HG02884 (cell line): ENCODE measurements around the gene BLVRB.

ENCODE experiments used
- ATAC-seq: cut with Tn5 transposase; IDR thresholded peaks from one replicate; pipeline ENCODE4 v1.9.1; 2021; ENCODE audit warnings: mild to moderate bottlenecking, moderate library complexity; ENCODE audit not compliant: unreplicated experiment

BLVRB gene

GRCh38 chr19:40424637-40425449, 40.7 kb downstream of the BLVRB start:
- ATAC-seq: no peak

DNA sequence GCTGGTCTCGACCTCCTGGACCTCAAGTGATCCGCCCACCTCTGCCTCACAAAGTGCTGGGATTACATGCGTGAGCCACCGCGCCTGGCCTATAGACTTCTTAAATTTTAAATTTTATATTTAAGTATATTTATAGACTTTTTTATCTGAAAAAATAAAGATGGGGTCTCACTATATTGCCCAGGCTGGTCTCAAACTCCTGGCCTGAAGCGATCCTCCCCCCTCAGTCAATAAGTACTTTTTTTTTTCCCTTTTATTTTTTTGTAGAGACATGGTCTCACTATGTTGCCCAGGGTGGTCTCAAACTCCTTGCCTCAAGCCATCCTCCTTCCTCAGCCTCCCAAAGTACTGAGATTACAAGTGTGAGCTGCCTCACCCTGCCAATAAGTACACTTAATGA, 41.6 kb downstream of the BLVRB start:
- no peak for ATAC-seq

DNA sequence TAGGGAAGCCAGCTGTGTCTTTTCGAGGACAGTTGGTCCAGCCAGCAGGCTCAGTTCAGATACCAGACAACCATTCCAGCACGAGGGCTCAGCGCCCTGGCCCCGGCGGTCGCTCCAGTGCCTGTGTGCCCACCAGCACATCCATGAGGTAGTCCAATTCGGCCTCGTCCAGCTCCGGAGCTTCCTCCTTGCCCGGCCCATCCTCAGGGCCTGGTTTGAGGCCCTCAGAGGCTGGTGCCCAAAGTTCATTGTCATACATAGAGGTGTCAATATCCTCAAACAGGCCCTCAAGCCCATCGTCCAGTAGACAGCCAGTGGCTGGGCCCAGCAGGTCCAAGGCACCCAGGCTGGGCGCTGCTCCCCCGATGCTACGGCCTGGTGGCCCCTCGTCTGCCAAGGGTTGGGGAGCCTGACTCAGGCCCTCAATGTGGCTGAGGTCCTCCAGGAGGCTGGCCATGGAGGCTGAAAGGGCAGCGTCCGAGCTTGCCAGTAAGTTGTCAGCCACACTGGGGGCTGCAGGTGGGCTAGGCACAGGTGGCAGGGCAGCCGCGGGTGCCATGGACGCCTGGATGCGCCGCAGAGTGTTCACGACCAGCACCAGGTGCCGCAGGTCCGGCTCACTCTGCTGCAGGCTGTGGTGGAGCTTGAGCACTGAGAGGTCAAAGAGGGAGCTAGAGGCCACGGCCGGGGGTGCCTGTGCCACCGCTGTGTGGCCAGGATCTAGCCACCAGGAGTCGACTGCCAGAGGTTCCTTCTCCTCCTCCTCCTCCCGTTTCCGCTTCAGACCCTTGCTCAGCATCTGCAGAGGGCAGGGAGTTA, 42.6 kb downstream of the BLVRB start:
- ATAC-seq: no peak

DNA sequence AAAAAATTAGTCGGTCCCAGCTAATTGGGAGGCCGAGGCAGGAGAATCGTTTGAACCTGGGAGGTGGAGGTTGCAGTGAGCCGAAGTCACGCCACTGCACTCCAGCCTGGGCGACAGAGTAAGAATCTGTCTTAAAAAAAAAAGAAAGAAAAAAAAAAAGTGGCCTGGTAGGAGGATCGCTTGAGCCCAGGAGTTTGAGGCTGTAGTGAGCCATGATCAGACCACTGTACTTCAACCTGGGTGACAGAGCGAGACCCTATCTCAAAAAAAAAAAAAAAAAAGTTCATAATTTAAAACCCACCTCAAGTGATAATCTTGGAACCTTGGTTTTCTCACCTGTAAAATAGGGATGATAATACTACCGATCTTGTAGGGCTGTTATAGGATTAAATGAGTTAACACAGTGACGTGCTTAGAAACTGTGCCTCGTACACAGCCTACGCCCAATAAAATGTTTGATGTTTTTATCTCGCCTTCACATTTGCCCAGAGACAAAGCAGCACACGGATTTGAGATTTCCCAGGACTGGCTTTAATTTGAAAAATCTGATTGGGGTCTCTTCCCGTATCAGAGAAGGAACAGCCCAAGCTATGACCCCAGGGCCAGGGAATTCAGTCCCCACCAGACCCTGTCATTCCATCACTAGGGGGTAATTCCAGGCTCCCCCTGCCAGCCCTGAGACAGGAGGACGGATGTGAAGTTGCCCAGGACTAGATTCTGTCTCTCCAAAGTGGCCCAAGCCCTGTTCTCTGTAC, 43.4 kb downstream of the BLVRB start:
- no peak for ATAC-seq

DNA sequence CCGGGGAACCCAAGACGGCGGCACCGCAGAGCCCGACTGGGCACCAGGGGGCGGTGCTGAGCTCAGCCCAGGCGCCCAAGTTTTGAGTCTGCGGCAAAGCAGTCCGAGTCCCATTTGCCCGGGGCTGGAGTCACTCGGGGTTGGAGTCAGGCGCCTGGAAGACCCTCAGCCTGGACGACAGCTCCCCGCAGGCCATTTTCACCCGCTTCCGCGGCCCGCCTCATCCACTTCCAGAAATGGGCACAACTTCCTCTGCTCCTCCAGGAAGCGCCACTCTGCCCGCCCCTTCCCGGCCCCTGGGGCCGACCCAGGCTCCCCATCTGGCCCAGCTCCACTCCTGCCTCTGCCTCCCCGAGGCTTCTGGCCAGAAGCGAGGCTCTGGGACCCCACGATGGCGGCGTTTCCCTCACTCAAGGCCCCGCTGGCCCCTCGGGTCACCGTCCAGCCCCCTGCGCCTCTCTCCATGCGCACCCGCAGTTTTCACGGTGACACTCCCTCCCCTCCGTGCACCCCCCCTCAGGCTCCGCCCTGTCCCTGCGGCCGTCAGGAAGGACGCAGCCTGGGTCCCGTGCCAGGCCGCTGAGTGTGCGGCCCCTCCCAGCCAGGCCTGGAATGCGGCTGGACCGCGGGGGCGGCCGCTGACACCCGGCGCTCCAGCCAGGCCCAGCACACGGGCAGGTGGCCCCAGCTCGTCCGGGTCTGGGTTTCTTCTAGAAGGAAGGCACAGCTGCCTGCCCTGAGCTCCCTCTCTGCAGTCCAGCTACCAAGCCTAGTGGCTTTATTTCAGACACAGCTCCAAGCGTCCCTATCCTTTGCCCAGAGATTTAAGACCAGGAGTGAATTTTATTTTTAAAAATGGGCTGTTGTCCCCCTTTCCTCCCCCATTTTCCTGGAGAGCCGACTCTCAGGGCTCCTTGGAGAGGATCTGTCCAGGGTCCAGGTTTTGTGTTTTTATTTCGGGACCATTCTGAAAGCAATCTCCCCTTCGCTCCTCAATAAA, 44.5 kb downstream of the BLVRB start:
- ATAC-seq: no peak

DNA sequence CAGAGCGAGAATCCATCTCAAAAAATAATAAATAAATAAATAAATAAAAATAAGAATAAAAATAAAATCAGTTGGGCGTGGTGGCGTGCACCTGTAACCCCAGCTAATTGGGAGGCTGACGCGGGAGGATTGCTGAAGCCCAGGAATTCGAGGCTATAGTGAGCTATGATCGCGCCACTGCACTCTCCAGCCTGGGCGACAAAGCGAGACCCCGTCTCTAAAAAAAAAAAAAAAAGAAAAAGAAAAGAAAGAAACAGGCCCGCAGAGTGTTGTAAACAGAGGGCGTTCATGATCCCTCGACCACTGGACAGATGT, 45.1 kb downstream of the BLVRB start:
- ATAC-seq: no peak

- ATAC-seq: no peak
These were observed 45.8 kb downstream of the BLVRB start for GRCh38 chr19:40419780-40420179.

GRCh38 chr19:40419066-40419612, 46.4 kb downstream of the BLVRB start:
- ATAC-seq: no peak

- ATAC-seq: no peak
These were observed 47.5 kb downstream of the BLVRB start for GRCh38 chr19:40418040-40418439.

DNA sequence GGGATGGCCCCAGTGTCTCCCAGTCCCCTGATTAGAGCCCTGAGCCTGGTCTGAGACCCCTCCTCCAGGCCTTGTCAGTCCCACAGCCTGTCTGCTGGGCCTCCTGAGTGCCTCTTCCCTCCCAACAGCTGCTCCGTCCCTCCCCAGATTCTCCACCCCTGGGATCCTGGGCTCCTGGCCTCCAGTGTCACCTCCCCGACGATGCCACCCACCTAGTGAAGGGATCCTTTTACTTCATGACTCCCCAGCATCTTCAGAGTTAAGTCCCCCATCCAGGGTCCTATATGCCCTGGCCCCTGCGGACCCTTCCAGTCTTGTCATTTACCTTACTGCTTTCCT, 47.9 kb downstream of the BLVRB start:
- no peak for ATAC-seq

DNA sequence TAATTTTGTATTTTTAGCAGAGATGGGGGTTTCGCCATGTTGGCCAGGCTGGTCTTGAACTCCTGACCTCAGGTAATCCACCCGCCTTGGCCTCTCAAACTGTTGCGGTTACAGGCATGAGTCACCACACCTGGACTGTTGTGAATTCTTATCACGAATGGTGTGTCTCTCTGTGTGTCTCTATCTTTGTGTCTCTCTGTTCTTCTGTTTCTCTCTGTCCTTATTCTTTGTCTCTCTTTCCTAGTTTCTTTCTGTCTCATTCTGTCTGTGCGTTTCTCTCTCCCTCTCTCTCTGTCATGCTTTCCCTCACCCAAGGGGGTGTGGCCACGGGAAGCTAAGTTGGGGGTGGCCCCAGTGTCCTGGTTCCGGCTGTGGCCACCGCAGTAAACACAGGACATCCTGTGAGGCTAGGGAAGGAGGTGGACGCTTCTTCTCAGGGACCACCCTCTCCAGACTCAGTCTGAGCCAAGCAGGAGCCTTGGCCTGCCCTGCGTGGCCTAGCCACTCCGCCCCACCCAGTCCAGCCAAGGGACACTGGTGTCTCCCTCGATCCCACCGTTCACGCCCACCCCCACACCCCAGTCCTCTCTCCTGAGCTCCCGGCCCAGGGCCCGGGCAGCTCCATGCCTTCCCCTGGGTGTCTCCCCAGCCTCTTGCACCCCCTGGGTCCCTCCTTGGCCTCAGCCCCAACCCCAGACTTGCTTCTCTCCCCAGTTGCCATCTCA, 48.5 kb downstream of the BLVRB start:
- ATAC-seq: no peak

DNA sequence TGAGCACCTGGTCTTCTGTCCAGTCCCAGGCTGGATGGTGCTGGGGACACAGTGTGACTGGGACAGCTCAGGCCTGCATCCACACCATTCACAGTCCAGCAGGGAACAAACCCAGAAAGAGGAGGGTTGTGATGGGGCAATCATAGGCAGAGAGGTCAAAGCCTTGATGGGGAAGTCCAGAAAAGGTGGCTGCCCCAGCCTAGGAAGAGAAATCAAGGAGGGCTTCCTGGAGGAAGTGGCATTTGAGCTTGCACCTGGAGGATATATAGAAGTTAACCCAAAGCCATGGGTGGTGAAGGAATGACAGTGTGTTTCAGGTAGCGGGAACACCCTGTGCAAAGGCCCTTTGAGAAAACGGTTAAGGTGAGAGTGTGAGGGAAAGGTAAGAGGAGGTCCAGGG, 49.8 kb downstream of the BLVRB start:
- no peak for ATAC-seq

DNA sequence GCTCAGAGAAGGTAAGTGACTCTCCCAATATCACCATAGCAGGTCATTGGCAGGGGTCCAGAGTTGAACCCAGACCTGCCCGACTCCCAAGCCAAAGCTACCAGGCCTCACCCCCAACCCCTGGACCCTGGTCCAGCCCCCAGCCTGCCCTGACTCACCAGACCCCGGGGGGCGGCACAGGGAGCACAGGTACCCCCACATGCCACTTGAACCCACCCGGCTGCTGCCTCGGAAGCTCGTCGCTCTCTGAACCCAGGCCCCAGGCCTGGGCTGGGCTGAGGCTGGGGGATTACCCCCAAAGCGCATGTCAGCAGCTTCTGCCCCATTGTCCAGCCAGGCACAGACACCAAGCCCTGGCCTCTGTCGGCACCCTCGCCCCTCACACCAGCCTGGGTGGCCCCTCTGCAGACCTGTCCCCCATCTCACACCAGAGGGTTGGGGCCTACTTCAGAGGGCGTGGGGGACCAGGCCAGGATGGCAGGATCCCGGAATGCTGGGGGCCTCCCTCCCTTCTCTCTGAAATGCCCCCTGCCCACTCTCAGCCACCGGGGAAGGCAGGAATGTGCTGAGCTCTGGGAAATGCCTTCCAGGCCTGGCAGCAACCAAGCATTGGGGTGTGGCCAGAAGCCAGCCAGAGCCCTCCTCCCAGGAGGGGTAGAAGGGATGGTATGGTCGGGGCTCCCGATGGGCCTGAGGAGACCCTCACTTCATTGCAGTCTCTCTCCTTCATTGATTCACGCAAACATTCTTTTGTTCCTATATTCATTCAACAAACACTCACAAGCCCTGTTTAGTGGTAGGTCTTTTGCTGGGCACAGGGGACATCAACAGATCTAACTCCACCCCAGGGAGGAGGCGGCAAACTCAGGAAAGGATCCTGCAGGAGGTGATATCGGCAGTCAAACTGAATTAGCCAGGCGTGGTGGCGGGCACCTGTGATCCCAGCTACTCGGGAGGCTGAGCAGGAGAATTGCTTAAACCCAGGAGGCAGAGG, 50.7 kb downstream of the BLVRB start:
- ATAC-seq: no peak

DNA sequence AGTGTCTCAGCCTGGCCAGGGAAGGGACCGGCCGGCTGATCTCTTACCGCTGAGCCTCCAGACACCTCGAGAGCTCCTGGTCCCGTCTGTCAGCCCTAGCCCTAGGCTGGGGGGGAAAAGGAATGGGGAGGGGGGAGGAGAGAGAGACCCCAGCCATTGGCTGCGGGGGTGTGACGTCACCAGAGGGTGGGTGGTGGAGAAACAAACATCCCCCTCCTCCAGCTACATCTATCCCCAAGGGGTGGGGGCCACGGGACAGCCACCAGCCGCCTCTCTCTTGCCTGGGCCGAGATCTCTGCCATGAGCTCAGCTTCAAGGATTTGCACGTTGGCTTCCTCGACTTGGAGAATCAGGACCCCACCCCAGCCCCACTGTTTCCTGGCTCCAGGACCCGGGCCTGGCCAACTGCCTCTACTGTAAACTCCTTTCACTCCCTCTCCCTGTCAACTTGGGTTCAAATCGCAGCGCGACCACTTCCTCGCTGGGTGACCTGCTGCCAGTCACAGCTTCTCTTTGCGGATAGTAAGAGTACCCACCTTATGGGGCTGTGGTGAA, 52.2 kb downstream of the BLVRB start, which contains the start of gene PRX:
Gene PRX, minus strand, starts transcription at position 88 of the 555 bp plus-strand sequence. CDS start 5,446 bp downstream, outside the sequence.
- ATAC-seq: no peak

GRCh38 chr19:40412866-40413265, 52.7 kb downstream of the BLVRB start:
- no peak for ATAC-seq

DNA sequence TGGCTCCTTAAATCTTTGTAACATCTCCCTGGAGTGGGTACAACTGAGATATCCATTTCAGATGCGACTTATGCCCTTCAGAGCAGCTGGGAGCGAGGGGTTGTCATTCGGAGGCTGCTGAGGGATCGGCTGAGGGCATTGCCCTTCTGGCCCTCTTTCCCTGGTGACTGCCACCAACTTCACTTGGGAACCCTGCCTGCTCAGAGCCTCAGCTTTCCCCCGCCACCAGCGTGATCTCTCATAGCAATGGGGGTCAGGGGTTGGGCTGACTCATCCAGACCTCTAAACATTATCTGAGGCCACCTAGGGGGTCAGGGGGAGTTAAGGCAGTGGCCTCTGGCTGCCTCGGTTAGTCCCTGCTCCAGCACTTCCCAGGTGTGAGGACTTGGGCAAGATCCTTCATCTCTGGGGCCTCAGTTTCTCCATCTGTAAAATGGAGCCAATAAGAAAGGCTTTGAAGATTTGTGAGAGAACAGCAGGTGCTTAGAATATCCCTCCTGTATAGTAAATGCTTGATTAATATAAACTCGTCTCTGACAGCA, 53.5 kb downstream of the BLVRB start:
- ATAC-seq: no peak

GRCh38 chr19:40411125-40411842, 54.3 kb downstream of the BLVRB start:
- no peak for ATAC-seq
